Astrocyte (in vitro differentiated cells and primary cell): ENCODE results near the gene IMP4. TPM values are rescaled to one million over a fixed set of nuclear protein-coding genes. Genes with fewer than 3 reads are reported as not detected.
A peak's percentile ranks its signal among the peaks of the same experiment; 100 is the strongest.

ENCODE experiments used
- DNase-seq: peaks from one replicate; pipeline ENCODE4 v3.0.0-alpha.2; 2010; ENCODE audit warnings: low read depth
- FAIRE-seq: peaks from 2 replicates; lab custom pipeline; 2011; peaks lifted over from hg19 to GRCh38; lab: Jason Lieb, UNC
- H2AFZ ChIP-seq: 2 replicates; pipeline ENCODE4 v1.6.0; 2012; ENCODE audit warnings: low read depth, low read length, inconsistent platforms
- H3K27ac ChIP-seq: 2 replicates; pipeline ENCODE4 v1.5.1; 2011; ENCODE audit warnings: low read depth, low read length, inconsistent platforms
- H3K27me3 ChIP-seq: 2 replicates; pipeline ENCODE4 v1.6.0; 2011; ENCODE audit warnings: low read length, inconsistent platforms; ENCODE audit not compliant: insufficient read depth
- H3K36me3 ChIP-seq: 2 replicates; pipeline ENCODE4 v1.5.1; 2011; ENCODE audit warnings: low read length, inconsistent platforms; ENCODE audit not compliant: insufficient read depth
- H3K4me1 ChIP-seq: 2 replicates; pipeline ENCODE4 v1.5.1; 2011; ENCODE audit warnings: low read length, inconsistent platforms; ENCODE audit not compliant: insufficient read depth
- H3K4me2 ChIP-seq: 2 replicates; pipeline ENCODE4 v1.6.0; 2012; ENCODE audit warnings: low read length, inconsistent platforms
- H3K4me3 ChIP-seq: 2 replicates; pipeline ENCODE4 v1.5.1; 2011; ENCODE audit warnings: low read depth, mild to moderate bottlenecking, low read length, inconsistent platforms; ENCODE audit not compliant: insufficient read depth
- H3K79me2 ChIP-seq: 2 replicates; pipeline ENCODE4 v1.6.0; 2012; ENCODE audit warnings: mild to moderate bottlenecking, low read length, inconsistent platforms; ENCODE audit not compliant: insufficient read depth
- H3K9ac ChIP-seq: 2 replicates; pipeline ENCODE4 v1.6.0; 2012; ENCODE audit warnings: mild to moderate bottlenecking, low read length, inconsistent platforms
- H3K9me3 ChIP-seq: 2 replicates; pipeline ENCODE4 v1.5.1; 2012; ENCODE audit warnings: low read depth, mild to moderate bottlenecking, low read length, inconsistent platforms; ENCODE audit not compliant: insufficient read depth
- H4K20me1 ChIP-seq: 2 replicates; pipeline ENCODE4 v1.6.0; 2012; ENCODE audit warnings: low read length, inconsistent platforms; ENCODE audit not compliant: insufficient read depth
- H3K27ac Mint-ChIP-seq: one replicate; pipeline ENCODE4 v1.8.0; 2021; ENCODE audit warnings: mild to moderate bottlenecking, mixed read lengths; ENCODE audit not compliant: unreplicated experiment
- H3K27me3 Mint-ChIP-seq: one replicate; pipeline ENCODE4 v1.8.0; 2021; ENCODE audit warnings: low read depth, mixed read lengths; ENCODE audit not compliant: unreplicated experiment
- H3K36me3 Mint-ChIP-seq: one replicate; pipeline ENCODE4 v1.8.0; 2021; ENCODE audit warnings: low read depth, mixed read lengths; ENCODE audit not compliant: unreplicated experiment
- H3K4me1 Mint-ChIP-seq: one replicate; pipeline ENCODE4 v1.8.0; 2021; ENCODE audit warnings: low read depth, mixed read lengths; ENCODE audit not compliant: unreplicated experiment
- H3K4me3 Mint-ChIP-seq: one replicate; pipeline ENCODE4 v1.8.0; 2021; ENCODE audit warnings: mild to moderate bottlenecking, moderate library complexity, mixed read lengths; ENCODE audit not compliant: unreplicated experiment
- H3K9me3 Mint-ChIP-seq: one replicate; pipeline ENCODE4 v1.8.0; 2021; ENCODE audit warnings: mild to moderate bottlenecking, mixed read lengths; ENCODE audit not compliant: unreplicated experiment
- CTCF ChIP-seq: IDR thresholded peaks from 2 replicates; pipeline ENCODE4 v1.5.1; 2011; ENCODE audit warnings: low read depth, mild to moderate bottlenecking, inconsistent platforms, low read length, moderate library complexity; ENCODE audit not compliant: insufficient read depth
- EZH2 ChIP-seq: IDR thresholded peaks from 2 replicates; pipeline ENCODE4 v1.6.1; 2012; ENCODE audit warnings: mild to moderate bottlenecking, low read length, inconsistent platforms; ENCODE audit not compliant: insufficient read depth
- total RNA-seq: library from RNA; stranded (reverse); gene quantifications from 2 replicates; pipeline ENCODE4 v1.2.1, GENCODE V29; 2021

IMP4 gene
- total RNA-seq, 1 donor from 2014 or later: 65.5 TPM

GRCh38 chr2:130372055-130372832 lies 29.5 kb downstream of the IMP4 start:
- Histone ChIP-seq H3K79me2 (peaks cover 49% of the 10 kb centered on the region), H3K4me1 (peaks cover 26% of the 10 kb centered on the region), H3K9ac (peak overlapping the region; percentile 87), H3K27ac (peak overlapping the region; percentile 56), H3K27me3 (no peaks in the 10 kb centered on the region), H3K36me3 (peaks cover 4% of the 10 kb centered on the region), H2AFZ (peak overlapping the region; percentile 100), H3K9me3 (no peaks in the 10 kb centered on the region), H3K4me3 (peak overlapping the region; percentile 86), H3K4me2 (peak overlapping the region; percentile 98), H4K20me1 (peaks cover 28% of the 10 kb centered on the region)
- H3K27me3 Mint-ChIP-seq: no peaks in the 10 kb centered on the region
- peaks cover 24% of the 10 kb centered on the region for H3K4me1 Mint-ChIP-seq
- TF ChIP-seq CTCF (peak; percentile 46), EZH2 (no peak)
- peak overlapping the region; percentile 87 for H3K4me3 Mint-ChIP-seq
- no peak for FAIRE-seq
- peaks cover 2% of the 10 kb centered on the region for H3K9me3 Mint-ChIP-seq
- peak; percentile 59 for DNase-seq
- peaks cover 13% of the 10 kb centered on the region for H3K36me3 Mint-ChIP-seq
- peak overlapping the region; percentile 89 for H3K27ac Mint-ChIP-seq

- DNase-seq: no peak
- H3K4me2 ChIP-seq: peak overlapping the region; percentile 98
- no peaks in the 10 kb centered on the region for H3K27me3 ChIP-seq
- Mint-ChIP-seq H3K4me3 (peak overlapping the region; percentile 87), H3K4me1 (peaks cover 24% of the 10 kb centered on the region), H3K27me3 (no peaks in the 10 kb centered on the region), H3K9me3 (peaks cover 2% of the 10 kb centered on the region), H3K36me3 (peaks cover 14% of the 10 kb centered on the region), H3K27ac (peak overlapping the region; percentile 83)
- no peak for TF ChIP-seq CTCF
- no peak for TF ChIP-seq EZH2
- H3K36me3 ChIP-seq: peaks cover 4% of the 10 kb centered on the region
- peaks cover 35% of the 10 kb centered on the region for H4K20me1 ChIP-seq
- H3K79me2 ChIP-seq: peaks cover 50% of the 10 kb centered on the region
- H3K9me3 ChIP-seq: no peaks in the 10 kb centered on the region
- peak overlapping the region; percentile 100 for H2AFZ ChIP-seq
- H3K4me1 ChIP-seq: peaks cover 26% of the 10 kb centered on the region
- H3K9ac ChIP-seq: peak overlapping the region; percentile 87
- no peak for FAIRE-seq
- peak overlapping the region; percentile 86 for H3K4me3 ChIP-seq
- peak overlapping the region; percentile 37 for H3K27ac ChIP-seq
Measured at GRCh38 chr2:130372833-130373807, 30.4 kb downstream of the IMP4 start.
